Measurements from ENCODE around the gene MCU. TPM values are rescaled to one million over a fixed set of nuclear protein-coding genes. Genes with fewer than 3 reads are reported as not detected.

Gene MCU
- total and polyA plus RNA-seq, 10 of the 15 experiments (the other 5 are each of a cell fraction or from before 2014, with no cell fraction given): 5.1 to 49.1 (median 17.9) TPM

DNA sequence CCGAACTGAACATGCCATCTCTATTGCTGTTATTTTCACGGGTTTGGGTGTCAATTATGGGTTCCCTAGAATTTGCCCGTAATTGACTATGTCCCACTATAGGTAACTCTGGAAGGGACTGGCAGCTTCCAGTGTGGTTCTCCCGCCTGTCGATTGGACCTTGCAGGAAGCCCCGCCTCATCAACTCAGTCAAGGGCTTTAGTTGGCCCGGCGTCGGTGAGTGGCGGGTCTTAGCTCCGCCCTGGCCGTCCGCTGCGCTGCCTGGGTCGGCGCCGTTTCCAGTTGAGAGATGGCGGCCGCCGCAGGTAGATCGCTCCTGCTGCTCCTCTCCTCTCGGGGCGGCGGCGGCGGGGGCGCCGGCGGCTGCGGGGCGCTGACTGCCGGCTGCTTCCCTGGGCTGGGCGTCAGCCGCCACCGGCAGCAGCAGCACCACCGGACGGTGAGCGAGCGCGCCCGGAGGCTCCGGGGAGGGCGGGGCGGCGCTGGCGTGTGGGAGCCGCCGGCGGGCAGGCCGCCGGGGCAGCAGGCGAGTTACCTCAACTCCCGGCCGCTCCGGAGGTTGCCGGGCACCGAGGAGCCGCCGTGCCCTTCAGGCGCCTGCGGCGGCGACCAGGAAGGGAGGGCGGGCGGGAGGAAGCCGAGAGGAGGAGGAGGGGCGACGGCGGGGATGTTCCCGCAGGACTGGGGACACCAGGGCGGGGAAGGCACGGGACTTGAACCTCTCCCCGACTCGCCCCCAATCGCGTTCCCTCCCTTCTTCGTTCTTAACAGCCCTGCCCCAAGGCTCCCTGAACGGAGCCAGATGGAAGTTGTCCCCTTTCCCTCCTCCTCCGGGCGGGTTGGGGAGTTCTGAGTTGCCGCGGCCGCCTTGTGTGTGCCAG is at the start of gene MCU (continued):
- peak; percentile 82 for TF ChIP-seq HSF1 (IDR thresholded peaks at IDR 0.05; ENCODE audit: low read depth, low read length)
- peak; percentile 100 for TF ChIP-seq TAF1 (IDR thresholded peaks at IDR 0.05; ENCODE audit: borderline replicate concordance, low read depth, low read length)
- peak; percentile 64 for TF ChIP-seq BACH1 (IDR thresholded peaks at IDR 0.05; ENCODE audit: borderline replicate concordance)
- TF ChIP-seq, protein P1, sequence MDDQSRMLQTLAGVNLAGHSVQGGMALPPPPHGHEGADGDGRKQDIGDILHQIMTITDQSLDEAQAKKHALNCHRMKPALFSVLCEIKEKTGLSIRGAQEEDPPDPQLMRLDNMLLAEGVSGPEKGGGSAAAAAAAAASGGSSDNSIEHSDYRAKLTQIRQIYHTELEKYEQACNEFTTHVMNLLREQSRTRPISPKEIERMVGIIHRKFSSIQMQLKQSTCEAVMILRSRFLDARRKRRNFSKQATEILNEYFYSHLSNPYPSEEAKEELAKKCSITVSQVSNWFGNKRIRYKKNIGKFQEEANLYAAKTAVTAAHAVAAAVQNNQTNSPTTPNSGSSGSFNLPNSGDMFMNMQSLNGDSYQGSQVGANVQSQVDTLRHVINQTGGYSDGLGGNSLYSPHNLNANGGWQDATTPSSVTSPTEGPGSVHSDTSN (IDR thresholded peaks at IDR 0.05; ENCODE audit: insufficient replicate concordance, low read depth, low read length): peak; percentile 97
- TF ChIP-seq CREM (IDR thresholded peaks at IDR 0.05; ENCODE audit: low read depth): no peak

- intact Hi-C loops (cut with micrococcal nuclease; ENCODE audit: unreplicated experiment) (no loop called here), in situ Hi-C loops (cut with MboI) (no loop called here)
- H3K9ac ChIP-seq (ENCODE audit: control insufficient read depth, insufficient read depth, low read length): no peak overlapping the region
- no peak overlapping the region for H2AFZ ChIP-seq (ENCODE audit: control insufficient read depth, low read depth, low read length)
- no peaks in the 10 kb centered on the region for H4K20me1 ChIP-seq (ENCODE audit: control insufficient read depth, insufficient read depth)
- no peak overlapping the region for H3K4me2 ChIP-seq (ENCODE audit: control insufficient read depth, insufficient read depth)
- ChIA-PET SMC1A (ENCODE audit: uncharacterized antibody, unreplicated experiment) (interaction anchor here (0.9 kb wide), 1 partner anchor 24 kb away, joined by 4 read pairs; no protein-coding TSS in a partner anchor), RAD21 (ENCODE audit: unreplicated experiment) (no interaction called here), POLR2A (no interaction called here), CTCF (interaction anchor here (0.6 kb wide), 1 partner anchor 212 kb away, joined by 3 read pairs; no protein-coding TSS in a partner anchor)
- ATAC-seq: no peak
- FAIRE-seq: no peak
- H3K4me3 ChIP-seq: no peak overlapping the region
- BruUV-seq (replicated peaks): no TSS peak
- no peaks in the 10 kb centered on the region for H3K9me3 ChIP-seq (replicated peaks; ENCODE audit: control insufficient read depth, insufficient read depth, low read length)
- H3K79me2 ChIP-seq (ENCODE audit: control insufficient read depth, insufficient read depth, low read length): no peaks in the 10 kb centered on the region
- no peak overlapping the region for H3K27ac ChIP-seq (ENCODE audit: control insufficient read depth, insufficient read depth)
- WGBS (ENCODE audit: insufficient coverage, insufficient replicate concordance, low lambda C conversion rate, missing lambda C conversion rate): 62% methylated on average over 5 of the region's 5 CpGs
- no peaks in the 10 kb centered on the region for H3K36me3 ChIP-seq (ENCODE audit: control insufficient read depth in 2 of 2, insufficient read depth in 2 of 2, low read length in 1 of 2)
- no peaks in the 10 kb centered on the region for H3K27me3 ChIP-seq (replicated peaks in 1 of 2; ENCODE audit: control insufficient read depth in 2 of 2, insufficient read depth in 2 of 2, low read length in 1 of 2)
- no peak for DNase-seq (ENCODE audit: low read depth, low spot score)
- H3K4me1 ChIP-seq (ENCODE audit: control insufficient read depth, insufficient read depth, low read length): no peaks in the 10 kb centered on the region
- TF ChIP-seq YY1 (IDR thresholded peaks at IDR 0.05; ENCODE audit: low read depth, low read length) (no peak), JUND (IDR thresholded peaks at IDR 0.05; ENCODE audit: low read depth, low read length) (no peak), ZSCAN29 (IDR thresholded peaks at IDR 0.05) (no peak), RAD21 (IDR thresholded peaks at IDR 0.05; ENCODE audit: insufficient read depth, low read depth, low read length) (no peak), IRF5 (IDR thresholded peaks at IDR 0.05; ENCODE audit: borderline replicate concordance) (no peak), ZNF384 (IDR thresholded peaks at IDR 0.05; ENCODE audit: borderline replicate concordance, low read depth, low read length) (no peak), TARDBP (IDR thresholded peaks at IDR 0.05; ENCODE audit: borderline replicate concordance) (no peak), GABPA (IDR thresholded peaks at IDR 0.05; ENCODE audit: low read depth) (no peak), ZNF274 (IDR thresholded peaks at IDR 0.05; ENCODE audit: insufficient read depth, insufficient read length) (no peak), RBBP5 (conservative IDR thresholded peaks at IDR 0.05) (no peak), PAX8 (IDR thresholded peaks at IDR 0.05) (no peak)
- TF ChIP-seq, protein P2, sequence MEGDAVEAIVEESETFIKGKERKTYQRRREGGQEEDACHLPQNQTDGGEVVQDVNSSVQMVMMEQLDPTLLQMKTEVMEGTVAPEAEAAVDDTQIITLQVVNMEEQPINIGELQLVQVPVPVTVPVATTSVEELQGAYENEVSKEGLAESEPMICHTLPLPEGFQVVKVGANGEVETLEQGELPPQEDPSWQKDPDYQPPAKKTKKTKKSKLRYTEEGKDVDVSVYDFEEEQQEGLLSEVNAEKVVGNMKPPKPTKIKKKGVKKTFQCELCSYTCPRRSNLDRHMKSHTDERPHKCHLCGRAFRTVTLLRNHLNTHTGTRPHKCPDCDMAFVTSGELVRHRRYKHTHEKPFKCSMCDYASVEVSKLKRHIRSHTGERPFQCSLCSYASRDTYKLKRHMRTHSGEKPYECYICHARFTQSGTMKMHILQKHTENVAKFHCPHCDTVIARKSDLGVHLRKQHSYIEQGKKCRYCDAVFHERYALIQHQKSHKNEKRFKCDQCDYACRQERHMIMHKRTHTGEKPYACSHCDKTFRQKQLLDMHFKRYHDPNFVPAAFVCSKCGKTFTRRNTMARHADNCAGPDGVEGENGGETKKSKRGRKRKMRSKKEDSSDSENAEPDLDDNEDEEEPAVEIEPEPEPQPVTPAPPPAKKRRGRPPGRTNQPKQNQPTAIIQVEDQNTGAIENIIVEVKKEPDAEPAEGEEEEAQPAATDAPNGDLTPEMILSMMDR (IDR thresholded peaks at IDR 0.05 in 2 of 3, conservative IDR thresholded peaks at IDR 0.05 in 1 of 3; ENCODE audit: control insufficient read depth in 2 of 3, extremely low read depth in 1 of 3, insufficient read depth in 1 of 3, low read depth in 3 of 3, low read length in 3 of 3): no peak
Observed at GRCh38 chr10:72642318-72642717, 49.6 kb upstream of the MCU start.

Data from GM12878 (cell line).